B cell (primary cell): Measurements from ENCODE around the gene ABHD12B.

Source experiments
- CTCF ChIP-seq: fragments of 200-600 bp; IDR thresholded peaks from one replicate; pipeline ENCODE4 v1.8.0; 2022; ENCODE audit warnings: antibody characterized with exemption, mild to moderate bottlenecking
- EZH2 ChIP-seq: IDR thresholded peaks from 2 replicates; pipeline ENCODE4 v1.6.1; 2012; ENCODE audit warnings: borderline replicate concordance, low read depth, mild to moderate bottlenecking, moderate library complexity, low read length; ENCODE audit not compliant: insufficient read depth, poor library complexity, severe bottlenecking

- TF ChIP-seq CTCF (no peak), EZH2 (no peak)
Measured at GRCh38 chr14:50937800-50938199, 65.9 kb downstream of the ABHD12B start.
